Muscle of leg (tissue), 11 donors: Measurements from ENCODE around the gene TRIO. TPM values are rescaled to one million over a fixed set of nuclear protein-coding genes. Genes with fewer than 3 reads are reported as not detected.

Experiments
- DNase-seq: peaks from one replicate; pipeline ENCODE4 v3.0.0; 2013
- H3K27ac ChIP-seq: one replicate; pipeline ENCODE4 v1.5.1; 2013; ENCODE audit warnings: mild to moderate bottlenecking, low read length, control low read depth
- H3K27me3 ChIP-seq: one replicate; pipeline ENCODE4 v1.6.1; 2013; ENCODE audit warnings: low read length; ENCODE audit not compliant: control insufficient read depth, insufficient read depth
- H3K36me3 ChIP-seq: one replicate; pipeline ENCODE4 v1.6.1; 2013; ENCODE audit warnings: low read length; ENCODE audit not compliant: control insufficient read depth, insufficient read depth
- H3K4me1 ChIP-seq: one replicate; pipeline ENCODE4 v1.6.1; 2013; ENCODE audit warnings: low read length; ENCODE audit not compliant: control insufficient read depth, insufficient read depth
- H3K4me3 ChIP-seq: one replicate; pipeline ENCODE4 v1.5.1; 2013; ENCODE audit warnings: low read length, control low read depth
- H3K9me3 ChIP-seq: replicated peaks from 2 replicates; pipeline ENCODE4 v1.6.1; 2013; ENCODE audit warnings: low read depth, low read length; ENCODE audit not compliant: control insufficient read depth
- WGBS: methylation state at CpG from one replicate; pipeline ENCODE4 v1.1.5; 2013; ENCODE audit warnings: missing lambda C conversion rate; ENCODE audit not compliant: insufficient coverage; 5-methylcytosine and 5-hydroxymethylcytosine counted together
- polyA plus RNA-seq, 8 donors: library from polyadenylated mRNA; unstranded; fragments of 120-200 nt; gene quantifications; one replicate each; pipeline versions ENCODE4 v1.2.1 to v1.2.3, GENCODE V29; 2013; ENCODE audit warnings: inconsistent platforms in 1 of 8, low replicate concordance in 1 of 8; ENCODE audit not compliant: insufficient read length in 8 of 8, insufficient read depth in 1 of 8
- total RNA-seq: library from RNA; stranded (reverse); fragments of 120-200 nt; gene quantifications from one replicate; pipeline ENCODE4 v1.2.4, GENCODE V29; 2013

TRIO gene
- total and polyA plus RNA-seq, 9 donors: 124 to 219 (median 168) TPM

DNA sequence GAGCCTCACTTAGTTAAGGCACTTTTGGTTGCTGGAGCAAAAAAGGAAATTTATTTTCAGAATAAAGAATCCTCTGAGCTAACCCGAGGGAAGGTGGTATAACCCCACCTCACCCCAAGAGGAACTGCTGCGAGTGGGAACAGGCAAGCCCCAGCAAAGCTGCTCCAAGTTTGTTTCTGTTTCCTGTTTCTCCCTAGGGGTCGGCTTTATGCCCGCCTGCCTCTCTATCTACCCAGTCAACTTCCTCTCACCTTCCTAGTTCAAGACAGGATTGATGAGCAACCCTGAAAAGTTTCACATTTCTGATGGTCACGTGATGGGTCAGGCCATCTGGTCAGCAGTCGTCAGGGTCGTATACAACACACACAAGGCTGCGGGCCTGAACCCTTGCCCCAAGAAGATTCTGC is 31.1 kb downstream of the TRIO start:
- H3K4me3 ChIP-seq: no peak overlapping the region
- peak overlapping the region; percentile 40 for H3K27ac ChIP-seq
- H3K9me3 ChIP-seq: no peaks in the 10 kb centered on the region
- WGBS: 27% methylated on average over 4 of the region's 8 CpGs
- DNase-seq: no peak
- no peaks in the 10 kb centered on the region for H3K36me3 ChIP-seq
- H3K4me1 ChIP-seq: peaks cover 10% of the 10 kb centered on the region
- no peaks in the 10 kb centered on the region for H3K27me3 ChIP-seq

DNA sequence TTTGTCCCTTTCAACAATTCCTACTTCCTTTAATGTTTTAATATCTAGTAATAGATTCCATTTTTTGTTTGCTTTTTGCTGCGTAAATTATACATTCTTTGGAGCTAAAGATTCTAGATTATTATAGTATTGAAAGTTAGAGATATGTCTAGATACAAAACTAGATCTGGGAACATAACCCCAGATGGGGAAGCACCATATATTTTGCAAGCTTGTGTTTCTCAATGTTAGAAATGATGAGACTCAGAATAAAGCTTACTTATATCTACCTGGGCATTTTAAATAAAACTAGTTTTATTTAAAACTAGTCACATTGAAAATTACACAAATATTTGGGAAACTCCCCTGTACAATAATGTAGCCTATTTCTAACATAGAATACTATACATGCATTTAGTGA is 32.2 kb downstream of the TRIO start:
- Histone ChIP-seq H3K27me3 (no peaks in the 10 kb centered on the region), H3K9me3 (no peaks in the 10 kb centered on the region), H3K27ac (no peak overlapping the region), H3K4me1 (peaks cover 12% of the 10 kb centered on the region), H3K4me3 (no peak overlapping the region), H3K36me3 (no peaks in the 10 kb centered on the region)
- WGBS: no CpG with 5 or more reads among the region's 1 CpG
- DNase-seq: no peak

- no peaks in the 10 kb centered on the region for H3K9me3 ChIP-seq
- WGBS: 100% methylated on average over 1 of the region's 2 CpGs
Measured at GRCh38 chr5:14176888-14177287, 33.7 kb downstream of the TRIO start.

DNA sequence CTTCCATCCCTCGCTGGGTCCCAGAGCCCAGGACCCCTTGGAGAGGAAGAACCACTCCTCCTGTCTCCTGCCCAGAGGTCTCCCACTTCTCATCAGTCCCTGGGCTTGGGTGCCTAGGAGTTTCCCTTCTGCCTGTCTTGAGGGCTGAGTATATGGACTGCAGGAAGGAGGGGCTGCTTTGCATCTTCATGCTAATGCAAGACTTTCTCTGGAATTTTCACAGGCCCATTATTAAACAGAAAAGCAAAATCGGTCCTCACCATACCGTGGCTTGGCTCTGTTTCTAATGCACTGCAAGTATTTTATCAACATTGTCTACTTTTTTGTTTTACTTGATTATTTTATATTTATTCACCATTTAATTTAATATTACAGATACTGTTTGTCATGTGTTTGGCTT is 34.5 kb downstream of the TRIO start:
- no peak overlapping the region for H3K27ac ChIP-seq
- WGBS: no CpG with 5 or more reads among the region's 3 CpGs
- H3K27me3 ChIP-seq: no peaks in the 10 kb centered on the region
- H3K4me3 ChIP-seq: no peak overlapping the region
- H3K4me1 ChIP-seq: peaks cover 16% of the 10 kb centered on the region
- H3K9me3 ChIP-seq: no peaks in the 10 kb centered on the region
- no peak for DNase-seq
- H3K36me3 ChIP-seq: no peaks in the 10 kb centered on the region

More at GRCh38 chr5:14176888-14177287, 33.7 kb downstream of the TRIO start:
- Histone ChIP-seq H3K4me3 (no peak overlapping the region), H3K36me3 (no peaks in the 10 kb centered on the region), H3K27ac (no peak overlapping the region), H3K4me1 (peaks cover 16% of the 10 kb centered on the region), H3K27me3 (no peaks in the 10 kb centered on the region)
- no peak for DNase-seq

- Histone ChIP-seq H3K4me3 (no peak overlapping the region), H3K4me1 (peaks cover 21% of the 10 kb centered on the region), H3K36me3 (no peaks in the 10 kb centered on the region), H3K27me3 (no peaks in the 10 kb centered on the region), H3K27ac (no peak overlapping the region), H3K9me3 (no peaks in the 10 kb centered on the region)
- WGBS: 78% methylated on average over 1 of the region's 4 CpGs
- no peak for DNase-seq
Measured at GRCh38 chr5:14178091-14178490, 34.9 kb downstream of the TRIO start.

- H3K36me3 ChIP-seq: no peaks in the 10 kb centered on the region
- DNase-seq: no peak
- H3K4me1 ChIP-seq: peaks cover 24% of the 10 kb centered on the region
- H3K27ac ChIP-seq: no peak overlapping the region
- H3K9me3 ChIP-seq: no peaks in the 10 kb centered on the region
- WGBS: no CpG with 5 or more reads among the region's 10 CpGs
- H3K27me3 ChIP-seq: no peaks in the 10 kb centered on the region
- H3K4me3 ChIP-seq: no peak overlapping the region
Measured at GRCh38 chr5:14178671-14179211, 35.6 kb downstream of the TRIO start.

DNA sequence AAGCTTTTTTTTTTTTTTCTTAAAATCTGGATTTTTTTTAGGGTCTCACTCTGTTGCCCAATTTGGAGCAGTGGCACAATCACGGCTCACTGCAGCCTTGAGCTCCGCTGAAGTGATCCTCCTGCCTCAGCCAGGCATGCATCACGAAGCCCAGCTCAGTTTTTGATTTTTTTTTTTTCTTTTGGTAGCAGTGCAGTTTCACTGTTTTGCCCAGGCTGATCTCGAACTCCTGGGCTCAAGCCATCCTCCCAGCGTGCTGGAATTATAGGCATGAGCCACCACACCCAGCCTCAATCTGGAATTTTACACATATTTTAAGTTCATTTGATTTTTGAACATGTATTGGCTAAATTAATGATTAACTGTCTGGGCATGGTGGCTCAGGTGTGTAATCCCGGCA is 36.3 kb downstream of the TRIO start:
- Histone ChIP-seq H3K4me1 (peaks cover 23% of the 10 kb centered on the region), H3K9me3 (no peaks in the 10 kb centered on the region), H3K27ac (no peak overlapping the region), H3K36me3 (no peaks in the 10 kb centered on the region), H3K4me3 (no peak overlapping the region), H3K27me3 (no peaks in the 10 kb centered on the region)
- 76% methylated on average over 3 of the region's 6 CpGs for WGBS
- no peak for DNase-seq

GRCh38 chr5:14180437-14180836 is 37.3 kb downstream of the TRIO start:
- no CpG with 5 or more reads among the region's 3 CpGs for WGBS
- H3K4me3 ChIP-seq: no peak overlapping the region
- no peaks in the 10 kb centered on the region for H3K36me3 ChIP-seq
- no peaks in the 10 kb centered on the region for H3K9me3 ChIP-seq
- no peak overlapping the region for H3K27ac ChIP-seq
- no peak for DNase-seq
- no peaks in the 10 kb centered on the region for H3K27me3 ChIP-seq
- H3K4me1 ChIP-seq: peaks cover 33% of the 10 kb centered on the region

- WGBS: 79% methylated on average over 8 of the region's 11 CpGs
- H3K27ac ChIP-seq: no peak overlapping the region
- H3K36me3 ChIP-seq: no peaks in the 10 kb centered on the region
Measured at GRCh38 chr5:14181299-14181968, 38.3 kb downstream of the TRIO start.

GRCh38 chr5:14182761-14183160 is 39.6 kb downstream of the TRIO start:
- Histone ChIP-seq H3K27me3 (no peaks in the 10 kb centered on the region), H3K9me3 (no peaks in the 10 kb centered on the region), H3K4me3 (no peak overlapping the region), H3K4me1 (peaks cover 35% of the 10 kb centered on the region), H3K27ac (peak overlapping the region; percentile 22), H3K36me3 (no peaks in the 10 kb centered on the region)
- no peak for DNase-seq
- WGBS: 50% methylated on average over 1 of the region's 5 CpGs

More at GRCh38 chr5:14181299-14181968, 38.3 kb downstream of the TRIO start:
- Histone ChIP-seq H3K4me3 (no peak overlapping the region), H3K9me3 (no peaks in the 10 kb centered on the region), H3K27me3 (no peaks in the 10 kb centered on the region), H3K4me1 (peaks cover 33% of the 10 kb centered on the region)
- no peak for DNase-seq
